Panc1 (cell line): Measurements from ENCODE around the gene WDFY2. TPM values are rescaled to one million over a fixed set of nuclear protein-coding genes. Genes with fewer than 3 reads are reported as not detected.

Experiments
- ATAC-seq: fragments of 200-7000 bp; cut with Tn5 transposase; 2 replicates; pipeline ENCODE4 v1.9.1; 2020; ENCODE audit warnings: mild to moderate bottlenecking, moderate library complexity
- BruUV-seq: library from RNA; stranded (reverse); fragments of 400-500 nt; replicated peaks from 2 replicates; lab custom pipeline; 2021; lab: Mats Ljungman, UMichigan
- CTCF ChIA-PET: fragments of 300-600 bp; sonication (Branson Sonifier 250); formaldehyde crosslinking; loops from one replicate; lab custom pipeline; 2022; ENCODE audit warnings: antibody characterized with exemption; lab: Charles Lee
- POLR2A ChIA-PET: fragments of 300-600 bp; sonication (Branson Sonifier 250); formaldehyde crosslinking; loops from one replicate; lab custom pipeline; 2022; ENCODE audit warnings: antibody characterized with exemption; lab: Charles Lee
- DNase-seq: peaks from one replicate; pipeline ENCODE4 v3.0.0-alpha.2; 2010; ENCODE audit warnings: low read depth, low spot score
- H3K27ac ChIP-seq: 2 replicates; pipeline ENCODE4 v1.5.1; 2011; ENCODE audit warnings: mild to moderate bottlenecking, low read length, inconsistent platforms
- H3K27me3 ChIP-seq: fragments of 200-500 bp; sonication (Bioruptor generic); 2 replicates; pipeline ENCODE4 v1.6.0; 2014; ENCODE audit warnings: low read length, inconsistent platforms; ENCODE audit not compliant: control insufficient read depth, insufficient read depth
- H3K36me3 ChIP-seq: fragments of 200-500 bp; sonication (Bioruptor generic); 2 replicates; pipeline ENCODE4 v1.5.1; 2014; ENCODE audit warnings: inconsistent platforms, mild to moderate bottlenecking, low read length, moderate library complexity; ENCODE audit not compliant: control insufficient read depth, insufficient read depth
- H3K4me1 ChIP-seq: 2 replicates; pipeline ENCODE4 v1.5.1; 2011; ENCODE audit warnings: inconsistent platforms, mild to moderate bottlenecking, low read length, moderate library complexity; ENCODE audit not compliant: control insufficient read depth, insufficient read depth
- H3K4me3 ChIP-seq, 2 experiments: 2 replicates each; pipeline ENCODE4 v1.5.1; 2011 to 2012; ENCODE audit warnings: low read depth in 2 of 2, low read length in 2 of 2, mild to moderate bottlenecking in 2 of 2, inconsistent platforms in 1 of 2, moderate library complexity in 1 of 2
- H3K9me3 ChIP-seq: fragments of 200-500 bp; sonication (Bioruptor generic); 2 replicates; pipeline ENCODE4 v1.5.1; 2014; ENCODE audit warnings: low read depth, mild to moderate bottlenecking, inconsistent platforms, low read length, moderate library complexity; ENCODE audit not compliant: control insufficient read depth, insufficient read depth
- POLR2AphosphoS5 ChIP-seq: IDR thresholded peaks from 2 replicates; pipeline ENCODE4 v1.6.1; 2012; ENCODE audit warnings: mild to moderate bottlenecking, low read depth, low read length, moderate library complexity
- SIN3A ChIP-seq: IDR thresholded peaks from 2 replicates; pipeline ENCODE4 v1.6.1; 2012; ENCODE audit warnings: low read depth, mild to moderate bottlenecking, low read length, moderate library complexity, borderline replicate concordance; ENCODE audit not compliant: insufficient read depth
- TCF7L2 ChIP-seq: IDR thresholded peaks from 2 replicates; pipeline ENCODE4 v1.6.1; 2011; ENCODE audit warnings: mild to moderate bottlenecking, low read depth, low read length, inconsistent platforms
- in situ Hi-C: cut with HindIII; loops from 2 replicates; pipeline ENCODE4 v1.10.0; 2016; ENCODE audit warnings: low sequenced_read_pairs, low pct_unique_long_range_greater_than_20kb
- intact Hi-C: fragments of 100-400 bp; cut with micrococcal nuclease; formaldehyde crosslinking; loops from one replicate; pipeline ENCODE4 v1.10.0; 2022; ENCODE audit not compliant: unreplicated experiment
- total RNA-seq: library from RNA; stranded (reverse); gene quantifications from one replicate; pipeline ENCODE4 v1.2.1, GENCODE V29; 2021; ENCODE audit not compliant: unreplicated experiment
- TF ChIP-seq, protein P1 (sequence below), 2 experiments: IDR thresholded peaks; 2 replicates each; pipeline ENCODE4 v1.6.1; 2011 to 2012; ENCODE audit warnings: low read depth in 2 of 2, control low read depth in 1 of 2, low read length in 1 of 2, mild to moderate bottlenecking in 1 of 2, moderate library complexity in 1 of 2; ENCODE audit not compliant: insufficient read depth in 1 of 2
- TF ChIP-seq, protein P2 (sequence below): fragments of 450-650 bp; IDR thresholded peaks from 2 replicates; pipeline ENCODE4 v1.5.1; 2017; ENCODE audit warnings: mild to moderate bottlenecking

The WDFY2 gene
- total RNA-seq, 1 experiment from 2014 or later = 7.8 TPM

DNA sequence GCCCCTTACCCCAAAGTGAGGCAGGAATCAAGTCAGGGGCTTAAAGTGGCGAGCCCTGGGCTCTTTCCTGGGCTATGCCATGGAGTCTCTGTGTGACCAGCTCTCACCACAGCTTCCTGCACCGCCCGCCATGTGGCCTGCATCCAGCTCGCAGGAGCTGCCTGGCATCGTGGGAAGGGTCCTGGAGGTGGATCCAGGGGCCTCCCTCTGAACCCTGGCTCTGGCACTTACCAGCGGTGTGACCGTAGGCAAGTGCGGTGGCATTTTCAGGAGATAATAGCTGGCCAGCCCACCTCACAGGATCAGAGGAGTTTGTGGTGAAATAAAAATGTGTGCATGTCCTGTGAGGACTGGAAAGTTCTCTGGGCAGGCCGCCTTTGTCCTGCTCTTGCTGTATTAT is 193.7 kb downstream of the WDFY2 start:
- POLR2A ChIA-PET = no interaction called here
- DNase-seq (no peak), ATAC-seq (no peak)
- H3K27ac ChIP-seq = no peak overlapping the region
- TF ChIP-seq, protein P1, sequence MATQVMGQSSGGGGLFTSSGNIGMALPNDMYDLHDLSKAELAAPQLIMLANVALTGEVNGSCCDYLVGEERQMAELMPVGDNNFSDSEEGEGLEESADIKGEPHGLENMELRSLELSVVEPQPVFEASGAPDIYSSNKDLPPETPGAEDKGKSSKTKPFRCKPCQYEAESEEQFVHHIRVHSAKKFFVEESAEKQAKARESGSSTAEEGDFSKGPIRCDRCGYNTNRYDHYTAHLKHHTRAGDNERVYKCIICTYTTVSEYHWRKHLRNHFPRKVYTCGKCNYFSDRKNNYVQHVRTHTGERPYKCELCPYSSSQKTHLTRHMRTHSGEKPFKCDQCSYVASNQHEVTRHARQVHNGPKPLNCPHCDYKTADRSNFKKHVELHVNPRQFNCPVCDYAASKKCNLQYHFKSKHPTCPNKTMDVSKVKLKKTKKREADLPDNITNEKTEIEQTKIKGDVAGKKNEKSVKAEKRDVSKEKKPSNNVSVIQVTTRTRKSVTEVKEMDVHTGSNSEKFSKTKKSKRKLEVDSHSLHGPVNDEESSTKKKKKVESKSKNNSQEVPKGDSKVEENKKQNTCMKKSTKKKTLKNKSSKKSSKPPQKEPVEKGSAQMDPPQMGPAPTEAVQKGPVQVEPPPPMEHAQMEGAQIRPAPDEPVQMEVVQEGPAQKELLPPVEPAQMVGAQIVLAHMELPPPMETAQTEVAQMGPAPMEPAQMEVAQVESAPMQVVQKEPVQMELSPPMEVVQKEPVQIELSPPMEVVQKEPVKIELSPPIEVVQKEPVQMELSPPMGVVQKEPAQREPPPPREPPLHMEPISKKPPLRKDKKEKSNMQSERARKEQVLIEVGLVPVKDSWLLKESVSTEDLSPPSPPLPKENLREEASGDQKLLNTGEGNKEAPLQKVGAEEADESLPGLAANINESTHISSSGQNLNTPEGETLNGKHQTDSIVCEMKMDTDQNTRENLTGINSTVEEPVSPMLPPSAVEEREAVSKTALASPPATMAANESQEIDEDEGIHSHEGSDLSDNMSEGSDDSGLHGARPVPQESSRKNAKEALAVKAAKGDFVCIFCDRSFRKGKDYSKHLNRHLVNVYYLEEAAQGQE (IDR thresholded peaks at IDR 0.05; ENCODE audit: insufficient read depth in 1 of 2, low read depth in 2 of 2, low read length in 1 of 2) = no peak
- TF ChIP-seq SIN3A (no peak), POLR2AphosphoS5 (no peak), TCF7L2 (no peak)
- TF ChIP-seq, protein P2, sequence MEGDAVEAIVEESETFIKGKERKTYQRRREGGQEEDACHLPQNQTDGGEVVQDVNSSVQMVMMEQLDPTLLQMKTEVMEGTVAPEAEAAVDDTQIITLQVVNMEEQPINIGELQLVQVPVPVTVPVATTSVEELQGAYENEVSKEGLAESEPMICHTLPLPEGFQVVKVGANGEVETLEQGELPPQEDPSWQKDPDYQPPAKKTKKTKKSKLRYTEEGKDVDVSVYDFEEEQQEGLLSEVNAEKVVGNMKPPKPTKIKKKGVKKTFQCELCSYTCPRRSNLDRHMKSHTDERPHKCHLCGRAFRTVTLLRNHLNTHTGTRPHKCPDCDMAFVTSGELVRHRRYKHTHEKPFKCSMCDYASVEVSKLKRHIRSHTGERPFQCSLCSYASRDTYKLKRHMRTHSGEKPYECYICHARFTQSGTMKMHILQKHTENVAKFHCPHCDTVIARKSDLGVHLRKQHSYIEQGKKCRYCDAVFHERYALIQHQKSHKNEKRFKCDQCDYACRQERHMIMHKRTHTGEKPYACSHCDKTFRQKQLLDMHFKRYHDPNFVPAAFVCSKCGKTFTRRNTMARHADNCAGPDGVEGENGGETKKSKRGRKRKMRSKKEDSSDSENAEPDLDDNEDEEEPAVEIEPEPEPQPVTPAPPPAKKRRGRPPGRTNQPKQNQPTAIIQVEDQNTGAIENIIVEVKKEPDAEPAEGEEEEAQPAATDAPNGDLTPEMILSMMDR = no peak
- in situ Hi-C loops (no loop called here), intact Hi-C loops (no loop called here)
- no peaks in the 10 kb centered on the region for H3K9me3 ChIP-seq
- H3K36me3 ChIP-seq = no peaks in the 10 kb centered on the region
- CTCF ChIA-PET = no interaction called here
- H3K27me3 ChIP-seq = no peaks in the 10 kb centered on the region
- no peak overlapping the region for H3K4me3 ChIP-seq
- no TSS peak for BruUV-seq
- no peaks in the 10 kb centered on the region for H3K4me1 ChIP-seq

DNA sequence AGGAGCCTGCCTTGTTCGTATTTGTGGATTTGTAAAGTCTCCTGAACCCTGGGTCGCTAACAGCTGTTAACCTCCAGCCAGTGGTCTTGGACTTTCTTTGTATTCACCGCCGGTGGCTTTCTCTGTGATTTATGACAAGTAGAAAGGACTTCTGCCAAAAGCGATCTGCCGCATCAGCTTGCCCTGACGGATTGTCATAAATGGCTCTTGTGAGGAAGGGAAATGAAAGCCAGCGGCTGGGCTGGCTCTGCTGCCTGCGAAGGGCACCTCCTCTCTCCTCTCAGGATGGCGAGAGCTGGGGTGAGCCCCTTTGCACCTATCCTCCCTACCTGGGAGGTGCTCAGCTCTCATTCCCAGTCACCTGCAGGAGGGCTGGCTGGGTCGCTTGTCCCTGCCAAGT is 194.1 kb downstream of the WDFY2 start:
- Histone ChIP-seq H3K4me1 (no peaks in the 10 kb centered on the region), H3K9me3 (no peaks in the 10 kb centered on the region), H3K4me3 (no peak overlapping the region), H3K27me3 (no peaks in the 10 kb centered on the region), H3K27ac (no peak overlapping the region), H3K36me3 (no peaks in the 10 kb centered on the region)
- DNase-seq (no peak), ATAC-seq (no peak)
- POLR2A ChIA-PET = no interaction called here
- intact Hi-C loops = no loop called here
- CTCF ChIA-PET = no interaction called here
- TF ChIP-seq, protein P2 = no peak
- TF ChIP-seq, protein P1 (IDR thresholded peaks at IDR 0.05; ENCODE audit: insufficient read depth in 1 of 2, low read depth in 2 of 2, low read length in 1 of 2) = no peak
- no peak for TF ChIP-seq POLR2AphosphoS5
- in situ Hi-C loops = no loop called here
- BruUV-seq = no TSS peak
